ENCODE measurements around the gene JAZF1.
"Not testable (repeated sequence)": the region's sequence is repeated elsewhere in the genome, so short reads cannot be mapped to it uniquely, and the experiment has no call there.

Gene JAZF1

DNA sequence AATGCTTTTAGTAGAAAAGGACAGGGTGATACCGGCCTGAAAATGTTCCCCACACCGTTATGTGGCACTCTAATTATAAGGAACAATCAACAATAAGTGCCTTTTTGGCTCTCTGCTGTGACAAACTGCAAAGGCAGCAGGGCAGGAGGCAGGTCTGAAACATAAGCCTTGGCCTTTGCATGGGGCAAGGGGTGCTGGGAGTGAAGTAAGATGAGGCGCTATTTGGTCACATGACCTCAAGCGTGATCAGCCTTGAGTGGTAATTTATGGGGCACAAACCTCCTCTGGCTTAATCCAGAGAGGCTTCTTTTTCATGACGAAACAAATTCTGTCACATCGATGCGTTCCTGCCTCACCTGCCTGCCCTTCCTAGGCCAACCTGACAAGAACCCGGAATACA, 237.9 kb downstream of the JAZF1 start:
- no peak for DNase-seq (ENCODE audit: low read depth, low spot score)

DNA sequence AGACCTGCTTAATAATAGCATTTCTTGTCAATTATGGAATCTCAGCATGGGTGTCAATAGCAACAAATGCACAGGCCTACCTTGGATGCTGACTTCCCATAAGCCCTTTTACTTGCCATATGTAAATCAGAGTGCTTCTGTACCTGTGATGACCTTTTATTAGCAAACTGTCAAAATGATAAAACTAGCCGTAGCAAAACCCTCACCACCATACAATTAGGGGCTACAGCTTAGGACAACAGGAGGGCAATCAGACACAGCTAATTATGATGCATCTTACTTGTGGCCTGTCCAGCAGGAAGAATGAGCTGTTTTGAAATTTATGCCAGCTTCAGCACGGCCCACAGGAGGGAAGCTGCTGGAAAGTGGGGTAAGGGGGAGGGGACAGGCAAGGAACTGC, 239.1 kb downstream of the JAZF1 start:
- DNase-seq (ENCODE audit: low read depth, low spot score) = no peak

DNA sequence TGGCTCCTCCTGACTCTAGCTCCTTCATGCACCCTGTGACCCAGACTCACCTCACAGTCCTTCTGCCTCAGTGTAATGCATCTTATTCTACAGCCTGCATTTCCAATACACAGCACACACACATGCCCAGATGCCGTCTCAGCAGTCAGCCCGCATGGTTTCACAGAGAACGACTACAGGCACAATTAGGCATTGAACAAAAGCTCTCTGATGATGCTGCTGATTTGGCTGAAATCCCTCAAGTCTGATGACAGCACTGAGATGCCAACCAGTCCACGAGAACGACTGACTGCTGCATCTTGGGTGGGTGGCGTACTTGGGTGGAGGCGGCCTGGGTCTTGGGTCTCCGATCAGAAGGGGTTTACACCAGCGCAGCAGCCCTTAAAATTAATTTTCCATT, 240.3 kb downstream of the JAZF1 start:
- DNase-seq (ENCODE audit: low read depth, low spot score) = no peak

DNA sequence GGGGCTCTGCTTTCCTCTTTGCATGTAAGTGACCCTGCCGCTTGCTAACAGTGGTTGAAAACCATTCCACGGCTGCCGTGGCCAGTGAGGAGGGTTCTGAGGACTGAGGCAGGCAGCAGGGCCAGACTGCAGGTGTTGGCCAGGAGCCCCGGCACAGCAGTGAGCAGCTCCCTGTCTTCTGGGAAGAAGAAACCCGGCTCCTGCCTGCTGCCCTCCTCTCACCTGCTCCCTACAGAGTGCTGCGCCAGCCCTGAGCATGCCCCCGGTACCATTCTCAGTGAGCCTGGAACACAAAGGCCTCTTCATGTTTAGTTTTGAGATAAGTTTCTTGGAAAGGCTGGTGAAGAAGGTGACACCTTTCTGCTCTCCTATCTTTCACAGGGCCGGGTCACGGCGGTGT, 240.7 kb downstream of the JAZF1 start:
- DNase-seq (ENCODE audit: low read depth, low spot score) = no peak

DNA sequence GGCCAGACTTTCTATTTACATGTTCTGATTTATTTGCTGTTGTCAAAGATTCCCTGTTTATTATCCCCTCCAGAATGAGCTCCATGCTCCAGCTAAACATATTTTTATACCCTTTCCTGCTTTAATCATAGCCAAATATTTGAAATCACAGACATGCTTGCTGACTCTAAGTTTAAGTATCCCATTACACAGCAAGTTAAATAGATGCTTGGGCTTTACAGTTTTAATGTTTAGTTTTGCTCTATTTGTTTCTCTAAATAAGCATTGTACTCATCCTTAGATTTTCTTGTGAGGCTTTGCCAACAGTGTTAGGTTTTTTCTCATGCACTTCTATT, 243.9 kb downstream of the JAZF1 start:
- DNase-seq (ENCODE audit: low read depth, low spot score) = no peak

DNA sequence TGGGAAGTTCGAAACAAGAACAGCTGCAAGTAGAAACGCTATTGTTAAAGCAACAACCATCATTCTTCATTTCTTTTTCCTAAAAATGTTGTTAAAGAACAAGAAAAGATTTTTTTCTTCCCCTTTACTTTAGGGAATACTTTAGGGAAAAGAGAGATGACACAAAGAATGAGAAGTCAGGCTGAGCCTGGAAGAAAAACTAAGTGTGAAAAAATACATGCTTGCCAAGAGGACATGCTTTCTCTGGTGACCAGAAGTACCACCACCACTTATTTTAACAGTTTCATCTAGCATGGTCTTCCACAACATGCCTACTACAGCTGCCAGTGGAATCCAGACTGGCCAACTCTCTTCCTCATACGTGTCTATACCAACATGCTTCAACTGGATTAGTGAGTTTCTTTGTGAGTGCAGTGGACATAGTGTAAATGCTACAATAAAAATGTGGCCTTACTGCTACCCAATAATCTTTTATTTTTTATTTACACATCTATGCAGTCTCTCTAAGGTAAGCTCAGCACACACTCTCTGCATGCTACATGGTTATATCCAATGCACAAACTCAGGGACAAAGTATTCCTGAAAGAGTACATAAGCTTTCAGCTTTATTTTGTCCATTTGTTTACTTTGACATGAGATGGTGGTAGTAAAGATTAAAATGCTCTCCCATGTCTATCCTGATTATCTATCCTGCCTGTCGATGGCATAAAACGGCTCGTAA, 244.4 kb downstream of the JAZF1 start:
- DNase-seq (ENCODE audit: low read depth, low spot score) = no peak

DNA sequence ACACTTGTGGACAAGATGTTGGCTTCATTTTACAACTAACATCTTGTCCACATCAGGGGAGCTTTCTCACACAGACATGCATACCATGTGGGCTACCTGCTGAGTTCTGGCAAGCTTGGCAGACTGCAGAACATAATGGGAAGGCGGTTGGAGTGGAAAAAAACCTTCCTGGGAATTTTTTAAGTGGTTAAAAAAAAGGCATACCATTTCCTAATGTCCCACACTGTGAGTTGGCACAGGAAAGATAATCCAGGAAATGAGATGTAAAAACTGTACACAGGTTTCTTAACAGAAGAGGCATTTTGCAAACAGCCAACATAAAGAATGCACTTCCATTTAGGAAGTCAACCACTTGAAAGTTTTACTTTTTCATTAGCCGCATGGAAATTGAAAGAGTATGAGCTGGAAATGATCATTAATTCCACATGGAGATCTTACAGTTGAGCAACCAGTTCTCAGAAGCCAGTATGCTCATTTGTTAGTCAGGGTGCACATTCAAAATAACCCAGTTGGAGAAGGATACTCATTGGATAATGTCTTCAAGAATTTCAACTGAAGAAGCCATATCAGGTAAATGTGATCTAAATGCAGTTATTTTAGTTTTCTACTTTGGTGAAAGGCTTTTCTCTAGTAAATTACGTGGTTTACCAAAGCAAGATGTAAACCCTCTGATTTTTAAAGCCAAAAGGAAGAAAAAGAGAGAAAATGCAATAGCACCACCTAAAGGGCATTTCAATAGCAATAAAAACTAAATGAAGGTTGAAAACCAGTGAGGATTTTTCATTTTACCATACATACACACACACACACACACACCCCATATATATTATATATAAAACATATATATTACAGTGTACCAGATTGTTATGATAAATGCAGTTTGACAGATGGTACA, 246.7 kb downstream of the JAZF1 start:
- DNase-seq (ENCODE audit: low read depth, low spot score) = no peak

DNA sequence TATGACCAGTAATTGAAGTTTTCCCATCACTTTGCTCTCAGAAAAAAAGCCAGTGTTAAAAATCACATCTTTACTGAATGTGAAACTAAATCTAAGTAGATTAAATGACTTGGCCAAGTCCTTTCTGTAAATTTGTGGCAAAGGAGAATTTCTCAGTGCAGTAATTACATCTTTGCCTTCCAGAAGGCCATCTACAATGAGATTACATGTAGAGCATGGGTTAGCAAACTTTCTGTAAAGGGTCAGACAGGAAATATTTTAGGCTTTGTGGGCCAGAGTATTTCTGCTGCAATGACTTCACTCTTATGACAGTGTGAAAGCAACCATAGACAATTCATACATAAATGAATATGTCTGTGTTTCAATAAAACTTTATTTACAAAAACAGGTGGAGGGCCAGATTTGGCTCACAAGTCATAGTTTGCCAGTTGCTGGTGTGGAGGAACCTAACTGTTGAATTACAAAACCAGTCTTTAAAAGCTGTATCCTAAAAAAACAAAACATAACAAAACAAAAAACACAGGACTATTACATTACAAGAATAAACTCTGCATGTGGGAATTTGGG, 249.6 kb downstream of the JAZF1 start:
- DNase-seq (ENCODE audit: low read depth, low spot score) = no peak

DNA sequence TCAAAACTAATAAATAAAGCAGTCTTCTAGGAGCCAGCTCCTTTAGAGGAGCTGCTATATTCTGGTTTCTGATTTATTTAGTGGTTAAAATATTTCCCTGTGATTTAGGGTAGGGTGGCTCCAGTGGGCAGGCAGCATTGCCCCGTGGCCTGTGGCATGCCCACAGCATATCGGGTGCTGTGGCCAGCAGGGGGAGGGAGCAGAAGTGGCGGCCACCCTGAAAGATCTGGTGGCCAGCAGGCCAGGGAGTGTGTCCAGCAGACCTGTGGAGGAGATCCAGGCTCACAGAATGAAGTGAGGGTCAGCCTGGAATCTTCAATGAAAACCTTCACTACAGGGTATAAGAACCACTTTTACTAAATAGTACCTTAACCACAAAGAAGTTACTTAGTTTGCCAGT, 251.5 kb downstream of the JAZF1 start:
- no peak for DNase-seq (ENCODE audit: low read depth, low spot score)

DNA sequence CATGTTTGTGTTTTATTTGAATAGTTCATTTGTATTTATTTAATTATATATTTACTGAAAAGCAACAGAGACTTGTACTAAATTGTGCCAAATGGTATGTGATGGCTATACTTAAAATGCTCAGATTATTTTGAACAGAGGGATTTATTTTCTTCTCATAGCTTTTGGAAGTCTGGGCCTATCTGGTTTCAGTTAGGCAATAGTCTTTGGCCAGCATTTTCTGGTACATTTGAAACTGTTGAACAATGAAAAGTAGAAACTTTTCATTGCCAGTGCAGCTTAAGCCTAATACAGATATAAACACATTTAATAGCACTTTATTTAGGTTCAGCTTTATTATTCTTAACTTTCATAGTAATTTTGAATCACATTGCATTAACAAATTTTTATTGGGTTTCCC, 252.6 kb downstream of the JAZF1 start:
- no peak for DNase-seq (ENCODE audit: low read depth, low spot score)

DNA sequence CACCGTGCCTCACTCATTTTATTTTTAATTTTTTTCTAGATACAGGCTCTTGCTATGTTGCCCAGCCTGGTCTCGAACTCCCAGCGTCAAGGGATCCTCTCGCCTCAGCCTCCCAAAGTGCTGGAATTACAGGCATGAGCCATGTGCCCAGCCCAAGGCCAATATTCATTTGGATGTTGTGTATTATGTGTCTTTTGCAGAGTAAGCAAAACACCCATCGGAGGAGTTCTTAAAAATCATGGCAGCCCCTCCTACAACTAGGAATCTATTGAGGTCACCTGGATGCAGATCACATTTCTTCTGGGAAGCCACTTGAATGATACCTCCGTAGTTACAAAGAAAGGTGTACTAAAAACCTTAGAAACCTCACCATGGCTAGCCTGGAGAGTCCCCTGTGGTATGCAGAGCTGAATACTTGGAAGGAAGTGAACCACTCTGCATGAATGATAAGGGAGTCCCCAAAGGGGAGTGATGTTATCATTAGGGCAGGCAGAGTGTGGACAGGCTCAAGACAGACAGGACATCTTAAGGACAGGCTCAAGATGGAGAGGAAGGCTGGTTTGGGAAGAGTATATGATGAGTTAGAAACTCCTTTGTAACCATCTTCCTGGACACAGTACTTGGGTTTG, 254.9 kb downstream of the JAZF1 start:
- DNase-seq (ENCODE audit: low read depth, low spot score) = no peak

DNA sequence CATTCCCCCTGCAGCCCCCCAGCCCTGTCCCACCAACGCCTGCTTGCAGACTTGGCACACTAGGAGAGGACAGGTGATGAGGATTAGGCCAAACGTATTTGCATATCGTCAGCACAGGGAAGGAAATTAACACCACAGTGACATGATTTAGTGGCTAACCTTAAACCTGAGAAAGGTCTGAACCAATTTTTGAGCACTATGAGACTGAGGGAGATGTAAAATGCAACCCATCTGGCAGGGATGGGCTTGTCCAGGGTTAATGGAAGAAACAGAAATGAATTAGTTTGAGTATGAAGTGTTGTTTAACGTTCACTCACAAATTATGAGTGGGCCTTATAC, 257.0 kb downstream of the JAZF1 start:
- DNase-seq (ENCODE audit: low read depth, low spot score) = no peak

DNA sequence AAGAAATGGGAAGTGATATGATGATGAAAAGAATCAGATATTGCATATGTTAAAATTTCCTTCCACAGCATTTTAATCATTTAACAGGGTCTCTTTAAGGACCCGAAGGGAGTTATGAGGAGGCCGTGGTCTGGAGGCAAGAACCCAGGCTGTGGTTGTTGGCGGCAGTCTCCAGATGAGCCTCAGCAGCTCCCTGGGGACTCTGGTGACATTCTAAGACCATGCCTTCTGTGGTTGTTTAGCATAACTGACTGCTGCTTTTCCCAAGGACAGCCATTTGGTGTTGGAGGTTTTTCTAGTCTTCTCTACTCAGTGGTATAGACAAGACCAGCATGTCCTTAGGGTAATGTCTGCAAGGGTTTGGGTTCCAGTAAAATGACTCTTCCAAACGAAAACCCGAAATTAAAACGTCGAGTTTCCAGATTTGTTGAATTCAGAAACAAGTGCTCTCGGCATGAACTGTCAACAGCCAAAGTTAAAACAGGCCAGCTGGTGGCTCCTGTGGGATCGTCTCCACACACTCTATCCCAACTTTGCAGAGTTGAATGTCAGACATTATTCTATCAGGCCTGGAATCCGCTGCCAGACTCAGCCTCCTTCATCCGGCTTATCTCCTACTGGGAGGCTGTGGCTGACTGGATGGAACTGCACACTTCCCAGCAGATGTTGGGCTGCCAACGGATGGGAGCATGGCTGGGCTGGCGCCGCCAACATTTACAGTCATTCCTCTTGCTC, 257.5 kb downstream of the JAZF1 start:
- DNase-seq (ENCODE audit: low read depth, low spot score) = no peak

DNA sequence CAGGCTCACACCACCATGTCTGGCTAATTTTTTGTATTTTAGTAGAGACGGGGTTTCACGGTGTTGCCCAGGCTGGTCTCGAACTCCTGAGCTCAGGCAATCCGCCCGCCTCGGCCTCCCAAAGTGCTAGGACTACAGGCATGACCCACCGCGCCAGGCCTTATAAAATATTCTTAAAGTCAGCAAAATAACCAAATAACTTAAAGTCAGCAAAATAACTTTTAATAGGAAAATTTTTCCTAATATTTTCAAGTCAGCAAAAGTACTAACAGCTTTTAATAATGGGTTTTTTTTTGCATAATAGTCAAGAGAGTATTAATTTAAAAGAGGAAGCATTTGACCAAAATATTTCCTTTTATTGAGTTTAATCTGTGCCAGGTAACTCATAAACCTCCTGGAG, 258.2 kb downstream of the JAZF1 start:
- DNase-seq (ENCODE audit: low read depth, low spot score) = not testable (repeated sequence)

DNA sequence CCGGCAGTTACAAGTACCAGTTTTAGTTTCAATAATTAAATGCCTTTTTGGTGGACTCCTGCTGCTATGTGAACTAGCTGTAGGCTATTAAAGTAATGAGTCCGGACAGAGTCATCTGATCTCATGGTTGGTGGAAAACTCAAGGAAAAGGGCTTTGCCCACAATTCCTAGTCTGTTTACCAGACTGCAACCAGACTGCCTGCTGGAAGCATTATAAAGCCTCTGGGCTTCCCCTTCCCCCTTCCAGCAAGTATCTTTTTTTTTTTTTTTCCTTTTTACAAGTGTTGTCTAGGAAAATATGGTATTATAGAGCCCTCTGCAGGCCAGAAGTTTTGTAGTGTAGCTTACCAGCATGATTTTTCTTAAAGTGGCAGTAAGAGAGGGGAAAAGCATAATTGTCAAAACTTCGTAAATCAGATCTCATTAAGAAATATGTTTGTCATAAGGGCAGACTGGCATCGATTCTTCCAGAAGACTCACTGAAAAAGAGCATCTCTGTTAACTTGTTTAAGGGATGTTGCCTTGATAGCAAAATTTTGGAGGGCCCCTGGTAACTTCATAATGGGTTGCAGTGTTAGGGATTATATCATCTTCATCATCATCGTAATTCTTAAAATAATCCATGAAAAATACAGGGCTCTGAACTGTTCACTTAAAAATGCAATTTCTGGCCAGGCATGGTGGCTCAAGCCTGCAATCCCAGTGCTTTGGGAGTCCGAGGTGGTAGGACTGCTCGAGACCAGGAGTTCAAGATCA, 259.3 kb downstream of the JAZF1 start:
- no peak for DNase-seq (ENCODE audit: low read depth, low spot score)

DNA sequence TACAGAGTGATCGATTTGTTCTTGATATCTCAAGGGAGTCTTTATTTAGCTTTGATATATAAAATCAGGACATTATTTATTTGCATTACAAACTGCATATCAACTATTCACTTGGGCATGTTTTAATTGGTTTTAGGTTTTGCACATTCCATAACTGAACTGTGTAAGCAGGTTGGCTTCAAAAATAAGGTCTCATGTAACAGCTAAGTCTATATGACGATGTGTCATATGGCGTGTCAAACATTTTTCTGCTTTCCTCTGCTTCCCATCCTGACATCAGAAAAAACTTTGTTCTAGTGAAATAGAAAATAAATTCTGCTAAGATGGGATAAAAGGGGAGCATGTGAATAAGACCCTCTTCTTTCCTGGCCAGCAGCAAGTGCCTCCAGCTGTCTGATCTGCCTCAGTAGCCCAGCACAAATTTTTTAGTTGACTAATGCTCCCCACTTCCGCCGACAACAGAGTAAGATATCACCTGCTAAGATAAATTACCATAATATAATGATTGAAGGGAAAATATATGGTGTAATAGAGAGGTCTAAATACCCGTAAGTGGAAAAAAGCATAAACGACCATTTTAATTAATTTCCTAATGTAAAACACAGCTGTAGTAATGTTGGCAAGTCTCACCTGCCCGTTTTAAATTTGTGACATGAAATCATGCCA, 260.2 kb downstream of the JAZF1 start:
- no peak for DNase-seq (ENCODE audit: low read depth, low spot score)

DNA sequence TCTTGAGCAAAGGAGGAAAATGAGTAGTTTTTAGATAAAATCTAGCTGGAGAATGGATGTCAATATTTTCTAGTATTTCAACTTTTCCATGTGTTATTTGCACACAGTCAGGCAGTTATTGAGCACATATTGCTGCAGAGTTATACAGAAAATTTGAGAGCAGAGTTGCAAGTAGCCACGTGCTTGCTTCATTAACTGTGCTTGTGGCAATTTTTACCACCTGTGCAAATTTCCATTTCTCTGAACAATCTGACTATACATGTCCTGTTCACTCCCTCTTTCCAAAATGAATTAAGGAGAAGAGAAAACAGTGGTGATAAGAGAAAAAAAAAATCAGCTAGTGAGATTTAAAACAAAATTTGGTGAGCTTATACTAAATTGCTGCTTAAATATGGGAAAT, 262.1 kb downstream of the JAZF1 start:
- no peak for DNase-seq (ENCODE audit: low read depth, low spot score)

DNA sequence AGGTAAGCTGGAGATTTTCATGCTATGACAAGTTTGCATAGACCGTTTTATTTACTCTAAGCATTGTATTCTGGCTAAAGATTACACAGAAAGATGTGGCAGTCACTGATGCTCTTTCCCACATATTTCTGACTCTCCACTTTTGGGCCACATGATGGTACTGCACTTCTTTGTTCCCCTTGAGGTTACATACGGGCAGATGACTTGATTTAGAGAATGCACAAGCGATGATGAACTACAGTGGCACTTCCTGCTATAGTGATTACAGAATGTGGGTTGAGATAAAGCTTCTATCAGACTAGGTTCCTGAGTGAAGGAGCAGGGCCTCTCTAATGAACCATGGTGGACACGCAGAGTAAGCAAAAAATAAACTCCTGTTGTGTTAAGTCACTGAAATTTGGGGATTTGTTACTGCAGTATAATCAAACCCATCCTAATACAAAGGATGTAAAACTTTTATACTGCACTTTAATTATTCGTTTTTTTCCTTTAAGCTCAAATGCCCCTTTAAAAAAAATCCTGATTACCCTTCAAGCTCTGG, 262.8 kb downstream of the JAZF1 start:
- DNase-seq (ENCODE audit: low read depth, low spot score) = no peak

DNA sequence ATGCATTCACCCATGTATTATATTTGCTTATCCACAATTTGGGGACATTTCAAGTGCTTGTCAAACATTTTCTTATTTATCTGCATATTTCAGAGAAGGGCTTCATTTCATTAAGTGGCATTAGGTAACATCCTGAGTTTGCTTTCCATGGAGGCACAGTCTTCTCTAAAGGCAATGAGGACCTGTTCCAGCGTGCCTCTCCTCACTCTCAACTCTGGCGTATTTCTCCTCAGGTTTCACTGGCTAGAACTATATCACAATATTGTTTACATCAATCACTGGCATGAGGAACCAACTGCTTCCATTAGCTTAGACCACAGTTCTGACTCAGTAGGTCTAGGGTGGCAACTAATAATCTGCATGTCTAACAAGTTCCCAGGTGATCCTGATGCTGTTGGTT, 263.5 kb downstream of the JAZF1 start:
- no peak for DNase-seq (ENCODE audit: low read depth, low spot score)

DNA sequence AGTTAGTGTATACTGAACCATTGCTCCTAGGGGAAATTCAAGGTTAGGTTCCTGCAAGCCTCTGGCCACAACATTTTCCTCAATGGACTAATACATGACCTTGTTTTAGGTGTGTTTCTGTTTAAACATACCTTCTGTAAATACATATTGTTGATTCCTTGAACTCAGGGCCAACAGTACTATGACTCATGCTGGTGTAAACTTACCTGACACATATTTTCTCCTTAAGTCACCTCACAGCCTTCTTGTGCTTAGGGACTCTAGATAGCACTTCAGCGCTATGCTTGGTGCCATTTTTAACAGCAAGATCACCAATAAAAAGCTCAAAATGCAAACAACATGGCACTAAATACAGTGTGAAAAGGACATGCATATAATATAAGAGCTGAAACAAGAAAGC, 264.2 kb downstream of the JAZF1 start:
- no peak for DNase-seq (ENCODE audit: low read depth, low spot score)
